Suprapubic skin (tissue), 4 donors: ENCODE results near the gene FIBIN. TPM values are rescaled to one million over a fixed set of nuclear protein-coding genes. Genes with fewer than 3 reads are reported as not detected.

Source experiments
- DNase-seq, 2 donors: peaks; one replicate each; pipeline ENCODE4 v3.0.0-alpha.2; 2019; ENCODE audit warnings: low spot score in 2 of 2
- H3K27ac ChIP-seq: fragments of 200-600 bp; sonication (generic); one replicate; pipeline ENCODE4 v1.5.1; 2019
- H3K27me3 ChIP-seq: fragments of 200-600 bp; sonication (generic); one replicate; pipeline ENCODE4 v1.5.1; 2019
- H3K36me3 ChIP-seq: fragments of 200-600 bp; sonication (generic); one replicate; pipeline ENCODE4 v1.5.1; 2019
- H3K4me1 ChIP-seq: fragments of 200-600 bp; sonication (generic); one replicate; pipeline ENCODE4 v1.5.1; 2019
- H3K4me3 ChIP-seq: fragments of 200-600 bp; sonication (generic); one replicate; pipeline ENCODE4 v1.5.1; 2019; ENCODE audit warnings: mild to moderate bottlenecking
- H3K9me3 ChIP-seq: fragments of 200-600 bp; sonication (generic); one replicate; pipeline ENCODE4 v1.5.1; 2019
- EP300 ChIP-seq: sonication (generic); formaldehyde crosslinking; IDR thresholded peaks from one replicate; pipeline ENCODE4 v1.6.1; 2017; ENCODE audit warnings: antibody characterized with exemption
- POLR2A ChIP-seq, 2 donors: fragments of 450-650 bp; IDR thresholded peaks; one replicate each; pipeline ENCODE4 v1.6.1; 2017; ENCODE audit warnings: antibody characterized with exemption in 2 of 2, mild to moderate bottlenecking in 2 of 2, moderate library complexity in 2 of 2
- POLR2AphosphoS5 ChIP-seq, 3 donors: sonication (generic); formaldehyde crosslinking; IDR thresholded peaks; one replicate each; pipeline ENCODE4 v1.6.1; 2017; ENCODE audit warnings: antibody characterized with exemption in 3 of 3
- WGBS: methylation state at CpG from one replicate; pipeline ENCODE4 v1.1.5; 2018; 5-methylcytosine and 5-hydroxymethylcytosine counted together
- total RNA-seq, 4 donors: library from RNA; depleted of rRNA; stranded (reverse); fragments of >200 nt; gene quantifications; one replicate each; pipeline ENCODE4 v1.1.0, GENCODE V29; 2016
- TF ChIP-seq, protein P1 (sequence below), 2 donors: fragments of 200-600 bp in 1 of 2; fragments of 450-650 bp in 1 of 2; sonication (generic) in 1 of 2; IDR thresholded peaks; one replicate each; pipeline ENCODE4 v1.5.1; 2016 to 2019; ENCODE audit warnings: antibody characterized with exemption in 2 of 2, mild to moderate bottlenecking in 1 of 2, moderate library complexity in 1 of 2

The FIBIN gene
- total RNA-seq, 4 donors from 2014 or later, result 4.6 to 10.1 (median 8.1) TPM

DNA sequence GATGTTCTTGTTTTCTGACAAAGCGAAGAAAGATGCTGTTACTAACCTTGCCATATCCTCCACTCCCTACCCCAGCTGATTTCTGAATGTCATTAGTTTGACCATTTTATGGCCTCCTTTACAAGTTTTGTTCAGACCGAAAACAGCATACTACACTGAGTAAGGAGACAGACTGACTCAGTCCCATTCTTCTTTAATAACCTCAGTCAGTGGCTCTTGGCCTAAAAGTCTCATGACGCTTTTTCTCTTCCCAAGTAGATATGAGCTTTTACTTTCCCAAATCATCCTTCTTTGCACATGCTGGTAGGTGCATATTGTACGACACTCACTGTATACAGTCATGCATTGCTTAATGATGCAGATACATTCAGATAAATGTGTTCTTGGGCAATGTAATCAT lies 8.0 kb upstream of the FIBIN start:
- H3K4me1 ChIP-seq, result no peaks in the 10 kb centered on the region
- no peaks in the 10 kb centered on the region for H3K9me3 ChIP-seq
- no peak overlapping the region for H3K4me3 ChIP-seq
- WGBS, result 61% methylated on average over 4 of the region's 4 CpGs
- no peaks in the 10 kb centered on the region for H3K27me3 ChIP-seq
- TF ChIP-seq, protein P1, sequence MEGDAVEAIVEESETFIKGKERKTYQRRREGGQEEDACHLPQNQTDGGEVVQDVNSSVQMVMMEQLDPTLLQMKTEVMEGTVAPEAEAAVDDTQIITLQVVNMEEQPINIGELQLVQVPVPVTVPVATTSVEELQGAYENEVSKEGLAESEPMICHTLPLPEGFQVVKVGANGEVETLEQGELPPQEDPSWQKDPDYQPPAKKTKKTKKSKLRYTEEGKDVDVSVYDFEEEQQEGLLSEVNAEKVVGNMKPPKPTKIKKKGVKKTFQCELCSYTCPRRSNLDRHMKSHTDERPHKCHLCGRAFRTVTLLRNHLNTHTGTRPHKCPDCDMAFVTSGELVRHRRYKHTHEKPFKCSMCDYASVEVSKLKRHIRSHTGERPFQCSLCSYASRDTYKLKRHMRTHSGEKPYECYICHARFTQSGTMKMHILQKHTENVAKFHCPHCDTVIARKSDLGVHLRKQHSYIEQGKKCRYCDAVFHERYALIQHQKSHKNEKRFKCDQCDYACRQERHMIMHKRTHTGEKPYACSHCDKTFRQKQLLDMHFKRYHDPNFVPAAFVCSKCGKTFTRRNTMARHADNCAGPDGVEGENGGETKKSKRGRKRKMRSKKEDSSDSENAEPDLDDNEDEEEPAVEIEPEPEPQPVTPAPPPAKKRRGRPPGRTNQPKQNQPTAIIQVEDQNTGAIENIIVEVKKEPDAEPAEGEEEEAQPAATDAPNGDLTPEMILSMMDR (IDR thresholded peaks at IDR 0.05), result no peak
- TF ChIP-seq POLR2A (IDR thresholded peaks at IDR 0.05), result no peak
- TF ChIP-seq EP300, result no peak
- no peak for TF ChIP-seq POLR2AphosphoS5 (IDR thresholded peaks at IDR 0.05)
- no peak overlapping the region for H3K27ac ChIP-seq
- no peaks in the 10 kb centered on the region for H3K36me3 ChIP-seq
- no peak for DNase-seq

DNA sequence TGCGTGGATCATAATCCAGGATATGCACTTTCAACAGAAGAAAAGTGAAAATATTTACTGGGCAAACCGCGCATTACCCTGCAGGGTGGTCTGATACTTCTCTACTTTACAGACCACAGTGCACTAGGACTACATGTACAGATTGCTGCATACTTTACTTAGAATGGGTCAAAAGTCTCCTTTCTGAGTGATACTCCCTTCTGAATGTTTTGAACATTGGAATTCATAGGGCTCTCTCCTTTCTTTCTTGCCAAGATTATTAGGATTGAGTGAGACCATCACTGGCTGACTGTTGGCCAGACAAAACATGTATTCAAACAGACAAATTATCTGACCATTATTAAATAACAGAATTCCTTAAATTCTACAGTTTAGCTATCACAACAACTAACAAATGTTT lies 6.6 kb upstream of the FIBIN start:
- H3K27me3 ChIP-seq, result no peaks in the 10 kb centered on the region
- H3K9me3 ChIP-seq, result no peaks in the 10 kb centered on the region
- H3K36me3 ChIP-seq, result no peaks in the 10 kb centered on the region
- H3K4me1 ChIP-seq, result no peaks in the 10 kb centered on the region
- no peak for TF ChIP-seq EP300
- no peak overlapping the region for H3K27ac ChIP-seq
- H3K4me3 ChIP-seq, result no peak overlapping the region
- no peak for DNase-seq
- WGBS, result 94% methylated on average over 3 of the region's 3 CpGs

DNA sequence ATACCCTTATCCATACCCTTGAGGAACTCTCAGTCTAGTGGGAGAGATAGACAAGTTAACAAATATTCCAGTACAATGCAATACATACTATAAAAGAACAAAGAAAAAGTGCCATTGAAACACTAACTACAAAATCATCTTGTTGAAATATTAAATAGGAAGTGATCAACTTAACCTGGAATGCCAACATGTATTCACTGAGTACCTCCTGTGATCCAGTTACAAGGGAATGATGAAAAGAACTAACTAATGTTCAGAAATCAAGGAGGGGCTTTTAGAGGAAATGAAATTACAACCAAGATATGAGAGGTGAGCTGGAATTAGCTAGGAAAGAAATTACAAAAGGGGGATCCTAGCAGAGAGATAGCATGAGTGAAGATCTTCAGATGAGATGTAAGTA lies 6.2 kb upstream of the FIBIN start:
- Histone ChIP-seq H3K4me3 (no peak overlapping the region), H3K9me3 (no peaks in the 10 kb centered on the region), H3K27me3 (no peaks in the 10 kb centered on the region), H3K36me3 (no peaks in the 10 kb centered on the region), H3K27ac (no peak overlapping the region), H3K4me1 (no peaks in the 10 kb centered on the region)
- no peak for DNase-seq
- no peak for TF ChIP-seq POLR2AphosphoS5 (IDR thresholded peaks at IDR 0.05)
- no peak for TF ChIP-seq POLR2A (IDR thresholded peaks at IDR 0.05)
- TF ChIP-seq EP300, result no peak
- TF ChIP-seq, protein P1 (IDR thresholded peaks at IDR 0.05), result no peak

DNA sequence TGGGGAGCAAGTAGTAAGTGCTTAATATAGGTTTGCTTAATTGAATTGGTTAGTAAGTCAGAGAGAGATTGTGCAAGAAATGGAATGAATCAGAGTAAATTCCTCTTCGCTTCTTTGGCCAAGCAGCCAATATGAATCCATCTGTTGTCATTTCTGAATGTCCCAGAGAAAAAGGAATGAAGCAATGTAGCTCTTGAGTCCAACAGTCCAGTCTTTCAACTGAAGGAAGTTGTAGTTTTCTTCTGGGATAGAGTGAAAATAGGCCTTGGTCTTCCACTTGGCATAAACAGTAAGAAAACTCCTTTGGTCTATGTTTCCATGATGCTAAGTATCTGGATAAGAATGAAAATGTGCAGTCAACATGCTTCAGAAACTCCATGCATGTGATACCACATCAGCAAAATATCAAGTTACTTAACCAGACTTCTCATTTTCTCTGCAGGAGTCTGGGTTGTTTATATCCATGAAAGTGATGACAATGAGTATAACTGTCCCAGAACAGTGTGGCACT lies 1.8 kb upstream of the FIBIN start:
- peaks cover 2% of the 10 kb centered on the region for H3K4me1 ChIP-seq

DNA sequence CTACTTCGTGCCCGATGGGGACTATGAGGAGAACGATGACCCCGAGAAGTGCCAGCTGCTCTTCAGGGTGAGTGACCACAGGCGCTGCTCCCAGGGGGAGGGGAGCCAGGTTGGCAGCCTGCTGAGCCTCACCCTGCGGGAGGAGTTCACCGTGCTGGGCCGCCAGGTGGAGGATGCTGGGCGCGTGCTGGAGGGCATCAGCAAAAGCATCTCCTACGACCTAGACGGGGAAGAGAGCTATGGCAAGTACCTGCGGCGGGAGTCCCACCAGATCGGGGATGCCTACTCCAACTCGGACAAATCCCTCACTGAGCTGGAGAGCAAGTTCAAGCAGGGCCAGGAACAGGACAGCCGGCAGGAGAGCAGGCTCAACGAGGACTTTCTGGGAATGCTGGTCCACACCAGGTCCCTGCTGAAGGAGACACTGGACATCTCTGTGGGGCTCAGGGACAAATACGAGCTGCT lies 751 bp downstream of the FIBIN start:
- TF ChIP-seq POLR2A (IDR thresholded peaks at IDR 0.05) (no peak), POLR2AphosphoS5 (IDR thresholded peaks at IDR 0.05) (no peak), EP300 (no peak)
- TF ChIP-seq, protein P1 (IDR thresholded peaks at IDR 0.05), result no peak
- H3K27me3 ChIP-seq, result no peaks in the 10 kb centered on the region
- WGBS, result 38% methylated on average over 14 of the region's 19 CpGs

More for the DNA sequence above, 1.8 kb upstream of the FIBIN start:
- no peaks in the 10 kb centered on the region for H3K27me3 ChIP-seq
- no peak overlapping the region for H3K4me3 ChIP-seq
- H3K9me3 ChIP-seq, result no peaks in the 10 kb centered on the region
- H3K27ac ChIP-seq, result peak overlapping the region; percentile 64
- no peak for DNase-seq
- peak in 2 of 3 donors; percentile 65 for TF ChIP-seq POLR2AphosphoS5 (IDR thresholded peaks at IDR 0.05)
- TF ChIP-seq EP300, result no peak
- no peaks in the 10 kb centered on the region for H3K36me3 ChIP-seq
- 28% methylated on average over 1 of the region's 1 CpG for WGBS

DNA sequence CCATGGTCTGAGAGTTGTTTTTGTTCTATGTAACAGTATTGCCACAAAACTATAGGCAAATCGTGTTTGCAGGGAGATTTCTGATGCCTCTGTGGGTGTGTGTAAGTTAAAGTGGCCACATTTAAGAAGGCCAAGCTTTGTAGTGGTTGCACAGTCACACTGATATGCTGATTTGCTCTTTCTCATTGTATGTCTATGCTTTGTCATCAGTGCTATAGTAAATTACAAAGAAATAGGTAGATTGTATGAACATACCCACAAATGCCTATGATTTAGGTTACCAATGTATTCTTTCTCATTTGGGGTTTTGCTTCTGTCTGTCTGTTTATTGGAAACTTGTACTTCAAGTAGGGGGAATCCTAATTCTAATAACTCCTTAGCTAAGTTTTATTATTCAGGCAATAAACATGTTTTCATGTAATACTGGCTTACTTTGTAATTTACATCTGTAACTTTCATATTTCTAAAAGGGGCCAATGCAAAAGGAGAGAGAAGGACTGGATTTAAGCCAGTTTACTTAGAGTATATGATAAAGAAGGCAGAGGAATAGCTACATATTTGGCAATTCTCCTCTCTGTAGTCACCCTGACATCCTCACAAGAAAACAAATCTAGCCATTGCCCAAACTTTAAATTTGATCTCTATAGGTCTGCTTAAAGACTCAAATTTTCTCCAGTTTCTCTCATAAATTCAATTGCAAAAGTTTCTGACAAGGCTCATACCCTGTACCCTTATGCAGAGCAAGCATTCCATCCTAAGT lies 2.0 kb downstream of the FIBIN start:
- Histone ChIP-seq H3K36me3 (no peaks in the 10 kb centered on the region), H3K4me1 (peaks cover 2% of the 10 kb centered on the region), H3K27ac (peak overlapping the region; percentile 64), H3K4me3 (peak overlapping the region; percentile 52), H3K27me3 (no peaks in the 10 kb centered on the region), H3K9me3 (no peaks in the 10 kb centered on the region)
- no peak for DNase-seq
- WGBS, result 13% methylated on average over 1 of the region's 1 CpG
- TF ChIP-seq, protein P1 (IDR thresholded peaks at IDR 0.05), result no peak
- no peak for TF ChIP-seq EP300
- TF ChIP-seq POLR2AphosphoS5 (IDR thresholded peaks at IDR 0.05), result no peak
- TF ChIP-seq POLR2A (IDR thresholded peaks at IDR 0.05), result no peak

More for the DNA sequence above, 751 bp downstream of the FIBIN start:
- Histone ChIP-seq H3K27ac (peak overlapping the region; percentile 64), H3K36me3 (no peaks in the 10 kb centered on the region), H3K4me3 (peak overlapping the region; percentile 52), H3K4me1 (peaks cover 2% of the 10 kb centered on the region), H3K9me3 (no peaks in the 10 kb centered on the region)
- peak in 1 of 2 donors; percentile 66 for DNase-seq
